ENCODE measurements around the gene LILRA6. TPM values are rescaled to one million over a fixed set of nuclear protein-coding genes. Genes with fewer than 3 reads are reported as not detected.

The LILRA6 gene
- total and polyA plus RNA-seq, 10 of the 15 experiments (the other 5 are each of a cell fraction or from before 2014, with no cell fraction given), result 0.04 to 1.7 (median 0.09) TPM; not detected in 2

DNA sequence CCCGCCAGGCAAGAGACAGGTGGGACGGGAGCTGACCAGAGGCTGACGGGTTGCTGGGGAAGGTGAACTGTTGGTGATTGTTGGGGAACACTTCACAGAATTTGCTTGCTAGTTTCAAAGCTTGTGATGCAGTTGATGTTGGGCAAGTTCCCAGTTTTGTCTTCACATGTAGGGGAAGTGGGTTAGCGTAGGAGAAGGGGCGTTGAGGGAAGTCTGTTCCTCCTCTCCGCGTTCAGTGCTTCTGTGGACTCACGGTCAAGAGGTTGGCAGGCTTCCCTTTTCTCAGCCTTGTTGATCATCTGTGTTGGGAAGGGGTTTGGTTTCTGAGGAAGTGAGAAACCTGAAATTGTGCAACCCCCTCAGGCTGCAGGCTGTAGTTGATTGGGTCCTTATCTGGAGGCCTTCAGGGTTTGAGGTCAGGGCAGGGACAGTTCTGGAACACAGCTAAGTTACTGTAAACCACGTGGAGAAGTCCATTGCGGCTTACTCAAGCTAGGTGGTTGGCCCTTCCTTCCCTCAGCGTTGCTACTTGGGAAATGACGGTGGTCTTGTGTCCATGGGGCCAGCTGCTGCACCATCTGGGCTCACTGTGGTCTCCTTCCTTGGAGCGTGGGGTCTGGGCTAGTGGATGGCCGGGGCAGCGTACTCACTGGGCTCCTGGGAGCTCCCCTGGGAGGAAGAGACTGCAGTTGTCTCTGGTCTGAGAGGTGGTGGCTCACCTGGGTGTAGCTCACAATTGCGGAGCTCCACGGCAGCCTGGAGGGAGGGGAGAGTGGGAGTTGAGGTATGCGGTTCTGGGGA is 34.4 kb downstream of the LILRA6 start (continued):
- TF ChIP-seq NFYB (IDR thresholded peaks at IDR 0.05; ENCODE audit: insufficient read depth, low read depth, low read length) (0 out of 2 replicates have a peak, but pooled peaks have one; percentile 25), RAD51 (IDR thresholded peaks at IDR 0.05) (peak; percentile 59; the same call in 1 of the 2 replicates), SUPT20H (IDR thresholded peaks at IDR 0.05; ENCODE audit: borderline replicate concordance, control insufficient read depth, low read depth, low read length) (no peak), PML (IDR thresholded peaks at IDR 0.05; ENCODE audit: low read length) (peak; percentile 86), FOS (IDR thresholded peaks at IDR 0.05; ENCODE audit: borderline replicate concordance, extremely low read depth, insufficient read length) (no peak), LARP7 (IDR thresholded peaks at IDR 0.05) (no peak; the same call in 1 of the 2 replicates), MYC (IDR thresholded peaks at IDR 0.05; ENCODE audit: insufficient read depth, insufficient read length, insufficient replicate concordance, low read length, severe bottlenecking) (no peak), SRF (IDR thresholded peaks at IDR 0.05; ENCODE audit: low read depth in 2 of 2, low read length in 2 of 2) (no peak), NR2C1 (IDR thresholded peaks at IDR 0.05) (no peak), POLR2AphosphoS5 (IDR thresholded peaks at IDR 0.05; ENCODE audit: low read length) (peak; percentile 92), MEF2A (IDR thresholded peaks at IDR 0.05; ENCODE audit: insufficient read depth, low read depth, low read length) (0 out of 2 replicates have a peak, but pooled peaks have one; percentile 38), BACH1 (IDR thresholded peaks at IDR 0.05; ENCODE audit: borderline replicate concordance) (peak; percentile 60), JUND (IDR thresholded peaks at IDR 0.05; ENCODE audit: low read depth, low read length) (no peak), CHD4 (IDR thresholded peaks at IDR 0.05) (no peak), NRF1 (conservative IDR thresholded peaks at IDR 0.05; ENCODE audit: low read depth, low read length) (no peak), ZZZ3 (IDR thresholded peaks at IDR 0.05; ENCODE audit: control insufficient read depth, insufficient read length, low read depth) (no peak), TARDBP (IDR thresholded peaks at IDR 0.05; ENCODE audit: borderline replicate concordance) (peak; percentile 23; the same call in 1 of the 2 replicates)
- TF ChIP-seq, protein P1, sequence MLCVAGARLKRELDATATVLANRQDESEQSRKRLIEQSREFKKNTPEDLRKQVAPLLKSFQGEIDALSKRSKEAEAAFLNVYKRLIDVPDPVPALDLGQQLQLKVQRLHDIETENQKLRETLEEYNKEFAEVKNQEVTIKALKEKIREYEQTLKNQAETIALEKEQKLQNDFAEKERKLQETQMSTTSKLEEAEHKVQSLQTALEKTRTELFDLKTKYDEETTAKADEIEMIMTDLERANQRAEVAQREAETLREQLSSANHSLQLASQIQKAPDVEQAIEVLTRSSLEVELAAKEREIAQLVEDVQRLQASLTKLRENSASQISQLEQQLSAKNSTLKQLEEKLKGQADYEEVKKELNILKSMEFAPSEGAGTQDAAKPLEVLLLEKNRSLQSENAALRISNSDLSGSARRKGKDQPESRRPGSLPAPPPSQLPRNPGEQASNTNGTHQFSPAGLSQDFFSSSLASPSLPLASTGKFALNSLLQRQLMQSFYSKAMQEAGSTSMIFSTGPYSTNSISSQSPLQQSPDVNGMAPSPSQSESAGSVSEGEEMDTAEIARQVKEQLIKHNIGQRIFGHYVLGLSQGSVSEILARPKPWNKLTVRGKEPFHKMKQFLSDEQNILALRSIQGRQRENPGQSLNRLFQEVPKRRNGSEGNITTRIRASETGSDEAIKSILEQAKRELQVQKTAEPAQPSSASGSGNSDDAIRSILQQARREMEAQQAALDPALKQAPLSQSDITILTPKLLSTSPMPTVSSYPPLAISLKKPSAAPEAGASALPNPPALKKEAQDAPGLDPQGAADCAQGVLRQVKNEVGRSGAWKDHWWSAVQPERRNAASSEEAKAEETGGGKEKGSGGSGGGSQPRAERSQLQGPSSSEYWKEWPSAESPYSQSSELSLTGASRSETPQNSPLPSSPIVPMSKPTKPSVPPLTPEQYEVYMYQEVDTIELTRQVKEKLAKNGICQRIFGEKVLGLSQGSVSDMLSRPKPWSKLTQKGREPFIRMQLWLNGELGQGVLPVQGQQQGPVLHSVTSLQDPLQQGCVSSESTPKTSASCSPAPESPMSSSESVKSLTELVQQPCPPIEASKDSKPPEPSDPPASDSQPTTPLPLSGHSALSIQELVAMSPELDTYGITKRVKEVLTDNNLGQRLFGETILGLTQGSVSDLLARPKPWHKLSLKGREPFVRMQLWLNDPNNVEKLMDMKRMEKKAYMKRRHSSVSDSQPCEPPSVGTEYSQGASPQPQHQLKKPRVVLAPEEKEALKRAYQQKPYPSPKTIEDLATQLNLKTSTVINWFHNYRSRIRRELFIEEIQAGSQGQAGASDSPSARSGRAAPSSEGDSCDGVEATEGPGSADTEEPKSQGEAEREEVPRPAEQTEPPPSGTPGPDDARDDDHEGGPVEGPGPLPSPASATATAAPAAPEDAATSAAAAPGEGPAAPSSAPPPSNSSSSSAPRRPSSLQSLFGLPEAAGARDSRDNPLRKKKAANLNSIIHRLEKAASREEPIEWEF (IDR thresholded peaks at IDR 0.05; ENCODE audit: insufficient replicate concordance, low read depth, low read length), result no peak
- TF ChIP-seq, protein P2, sequence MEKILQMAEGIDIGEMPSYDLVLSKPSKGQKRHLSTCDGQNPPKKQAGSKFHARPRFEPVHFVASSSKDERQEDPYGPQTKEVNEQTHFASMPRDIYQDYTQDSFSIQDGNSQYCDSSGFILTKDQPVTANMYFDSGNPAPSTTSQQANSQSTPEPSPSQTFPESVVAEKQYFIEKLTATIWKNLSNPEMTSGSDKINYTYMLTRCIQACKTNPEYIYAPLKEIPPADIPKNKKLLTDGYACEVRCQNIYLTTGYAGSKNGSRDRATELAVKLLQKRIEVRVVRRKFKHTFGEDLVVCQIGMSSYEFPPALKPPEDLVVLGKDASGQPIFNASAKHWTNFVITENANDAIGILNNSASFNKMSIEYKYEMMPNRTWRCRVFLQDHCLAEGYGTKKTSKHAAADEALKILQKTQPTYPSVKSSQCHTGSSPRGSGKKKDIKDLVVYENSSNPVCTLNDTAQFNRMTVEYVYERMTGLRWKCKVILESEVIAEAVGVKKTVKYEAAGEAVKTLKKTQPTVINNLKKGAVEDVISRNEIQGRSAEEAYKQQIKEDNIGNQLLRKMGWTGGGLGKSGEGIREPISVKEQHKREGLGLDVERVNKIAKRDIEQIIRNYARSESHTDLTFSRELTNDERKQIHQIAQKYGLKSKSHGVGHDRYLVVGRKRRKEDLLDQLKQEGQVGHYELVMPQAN (conservative IDR thresholded peaks at IDR 0.05), result peak; percentile 17; the same call in 1 of the 2 replicates
- TF ChIP-seq, protein P3, sequence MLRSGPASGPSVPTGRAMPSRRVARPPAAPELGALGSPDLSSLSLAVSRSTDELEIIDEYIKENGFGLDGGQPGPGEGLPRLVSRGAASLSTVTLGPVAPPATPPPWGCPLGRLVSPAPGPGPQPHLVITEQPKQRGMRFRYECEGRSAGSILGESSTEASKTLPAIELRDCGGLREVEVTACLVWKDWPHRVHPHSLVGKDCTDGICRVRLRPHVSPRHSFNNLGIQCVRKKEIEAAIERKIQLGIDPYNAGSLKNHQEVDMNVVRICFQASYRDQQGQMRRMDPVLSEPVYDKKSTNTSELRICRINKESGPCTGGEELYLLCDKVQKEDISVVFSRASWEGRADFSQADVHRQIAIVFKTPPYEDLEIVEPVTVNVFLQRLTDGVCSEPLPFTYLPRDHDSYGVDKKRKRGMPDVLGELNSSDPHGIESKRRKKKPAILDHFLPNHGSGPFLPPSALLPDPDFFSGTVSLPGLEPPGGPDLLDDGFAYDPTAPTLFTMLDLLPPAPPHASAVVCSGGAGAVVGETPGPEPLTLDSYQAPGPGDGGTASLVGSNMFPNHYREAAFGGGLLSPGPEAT (IDR thresholded peaks at IDR 0.05; ENCODE audit: low read depth), result peak; percentile 83
